Left colon (tissue), 2 donors: ENCODE results near the gene AFF4. TPM values are rescaled to one million over a fixed set of nuclear protein-coding genes. Genes with fewer than 3 reads are reported as not detected.

Experiments used
- ATAC-seq: fragments of 200-7000 bp; cut with Tn5 transposase; one replicate; pipeline ENCODE4 v1.9.1; 2020; ENCODE audit warnings: mild to moderate bottlenecking, moderate library complexity
- DNase-seq, 2 donors: peaks; one replicate each; pipeline ENCODE4 v3.0.0-alpha.2; 2020
- intact Hi-C, 2 donors: fragments of 100-400 bp; cut with DNase I in 1 of 2; cut with micrococcal nuclease in 1 of 2; formaldehyde crosslinking; loops; one replicate each; pipeline versions ENCODE4 v1.11.2 to v1.14.0; 2022; cut with DNase I, micrococcal nuclease
- total RNA-seq, 2 donors: library from RNA; stranded (reverse); fragmentation: NEBNext Ultra II Directional; extraction: Animal tissue kit (Norgen Biotek cat#: 25700); gene quantifications; one replicate each; pipeline ENCODE4 v1.2.1, GENCODE V29; 2021
- donor health status: DM: no; HTN: no; CAD: no.
- donor health status: DM: yes; HTN: yes; CAD: no.

AFF4 gene
- total RNA-seq, 2 donors from 2014 or later = 65.2 to 74.7 TPM

DNA sequence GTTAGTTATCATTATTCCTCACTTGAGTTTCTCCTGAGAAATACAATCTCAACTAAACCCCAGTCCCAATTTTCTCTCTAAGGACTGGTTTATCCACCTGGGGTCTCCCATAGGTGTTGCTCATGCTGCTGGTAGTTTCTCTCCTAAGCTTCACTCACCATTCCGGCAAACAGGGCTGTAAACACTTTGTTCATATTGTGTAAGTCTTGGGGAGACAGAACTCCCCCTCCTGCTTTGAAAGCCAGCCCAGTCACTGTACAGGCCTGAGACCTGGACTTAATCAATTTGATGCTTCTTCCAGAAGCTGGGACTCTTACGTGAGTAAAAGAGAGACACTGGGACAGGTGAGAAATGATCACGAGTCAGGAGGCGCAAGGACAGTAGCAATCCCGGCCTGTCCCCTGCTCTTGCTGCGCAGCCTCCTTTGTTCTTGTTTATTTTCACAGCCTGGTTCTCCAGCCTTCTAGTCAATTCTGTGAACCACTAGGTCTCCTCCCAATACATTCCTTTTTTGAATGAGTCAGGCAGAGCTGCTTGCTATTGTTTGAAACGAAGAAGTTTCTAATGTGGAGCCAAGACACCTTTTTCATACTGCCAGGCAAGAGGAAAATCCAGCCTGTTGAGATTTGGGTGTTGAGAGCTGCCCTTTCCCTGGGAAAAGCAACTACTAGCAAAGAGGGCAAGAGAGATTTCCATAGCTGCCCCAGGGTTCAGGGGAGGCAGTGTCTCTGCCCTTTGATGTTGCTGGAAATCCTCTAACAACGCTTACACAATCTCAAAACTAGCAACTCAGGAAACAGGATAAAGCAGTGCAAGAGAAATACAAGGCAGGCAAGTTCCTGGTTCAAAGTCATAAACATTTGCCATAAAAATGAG lies 123.8 kb downstream of the AFF4 start:
- DNase-seq (peak in 1 of 2 donors; percentile 39), ATAC-seq (peak; percentile 73)
- intact Hi-C loops = no loop called here

GRCh38 chr5:132838516-132839282 lies 124.7 kb downstream of the AFF4 start:
- peak; percentile 50 for ATAC-seq
- intact Hi-C loops = no loop called here

DNA sequence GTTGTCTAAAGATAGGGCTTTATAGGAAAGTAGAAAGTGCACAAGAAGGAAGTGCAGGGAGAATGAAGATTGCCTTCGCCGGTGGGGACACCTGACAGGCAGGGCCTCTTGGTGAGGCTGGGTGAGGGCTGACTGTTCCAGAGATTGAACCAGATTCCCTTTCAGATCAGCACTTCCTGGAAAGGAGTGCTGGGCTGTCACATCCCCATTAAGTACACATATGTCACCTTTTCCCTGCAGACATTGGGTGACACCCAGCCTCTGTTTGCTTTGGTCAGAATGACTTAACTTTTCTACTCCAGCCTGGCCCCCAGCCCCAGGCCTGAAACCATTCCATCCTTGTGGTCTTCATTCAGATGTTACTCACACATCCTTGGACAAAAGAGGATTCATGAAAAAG lies 125.6 kb downstream of the AFF4 start:
- ATAC-seq = peak; percentile 82
- peak; percentile 71 to 85 for DNase-seq
- intact Hi-C loops = no loop called here

More at GRCh38 chr5:132838516-132839282, 124.7 kb downstream of the AFF4 start:
- no peak for DNase-seq

DNA sequence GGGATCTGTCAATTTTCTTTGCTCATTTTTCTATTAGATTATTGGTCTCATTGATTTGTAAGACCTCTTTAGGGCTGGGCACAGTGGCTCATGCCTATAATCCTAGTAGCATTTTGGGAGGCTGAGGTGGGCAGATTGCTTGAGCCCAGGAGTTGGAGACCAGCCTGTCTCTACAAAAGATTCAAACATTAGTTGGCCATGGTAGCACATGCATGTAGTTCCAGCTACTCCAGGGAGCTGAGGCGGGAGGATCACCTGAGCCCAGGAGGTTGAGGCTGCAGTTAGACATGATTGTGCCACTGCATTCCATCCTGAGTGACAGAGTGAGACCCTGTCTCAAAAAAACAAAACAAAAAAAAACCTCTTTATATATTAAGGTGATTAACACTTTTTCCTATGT lies 126.6 kb downstream of the AFF4 start:
- intact Hi-C loops = no loop called here
- no peak for ATAC-seq
- no peak for DNase-seq

GRCh38 chr5:132834057-132834456 lies 129.4 kb downstream of the AFF4 start:
- ATAC-seq = no peak
- intact Hi-C loops = no loop called here
- no peak for DNase-seq

DNA sequence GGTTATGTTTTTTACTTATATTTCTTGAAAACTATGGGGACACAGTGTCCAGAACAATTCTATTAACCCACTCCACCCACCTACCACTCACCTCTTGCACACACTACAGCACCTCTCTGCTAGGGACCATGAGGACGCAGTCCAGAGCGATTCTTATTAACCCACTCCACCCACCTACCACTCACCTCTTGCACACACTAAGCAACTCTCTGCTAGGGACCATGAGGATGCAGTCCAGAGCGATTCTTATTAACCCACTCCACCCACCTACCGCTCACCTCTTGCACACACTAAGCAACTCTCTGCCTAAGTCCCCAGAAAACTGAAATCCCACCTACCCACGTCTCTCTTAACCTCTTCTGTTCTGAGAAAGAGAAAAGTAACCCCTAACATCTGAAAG lies 130.8 kb downstream of the AFF4 start:
- DNase-seq (no peak), ATAC-seq (no peak)
- intact Hi-C loops = no loop called here

DNA sequence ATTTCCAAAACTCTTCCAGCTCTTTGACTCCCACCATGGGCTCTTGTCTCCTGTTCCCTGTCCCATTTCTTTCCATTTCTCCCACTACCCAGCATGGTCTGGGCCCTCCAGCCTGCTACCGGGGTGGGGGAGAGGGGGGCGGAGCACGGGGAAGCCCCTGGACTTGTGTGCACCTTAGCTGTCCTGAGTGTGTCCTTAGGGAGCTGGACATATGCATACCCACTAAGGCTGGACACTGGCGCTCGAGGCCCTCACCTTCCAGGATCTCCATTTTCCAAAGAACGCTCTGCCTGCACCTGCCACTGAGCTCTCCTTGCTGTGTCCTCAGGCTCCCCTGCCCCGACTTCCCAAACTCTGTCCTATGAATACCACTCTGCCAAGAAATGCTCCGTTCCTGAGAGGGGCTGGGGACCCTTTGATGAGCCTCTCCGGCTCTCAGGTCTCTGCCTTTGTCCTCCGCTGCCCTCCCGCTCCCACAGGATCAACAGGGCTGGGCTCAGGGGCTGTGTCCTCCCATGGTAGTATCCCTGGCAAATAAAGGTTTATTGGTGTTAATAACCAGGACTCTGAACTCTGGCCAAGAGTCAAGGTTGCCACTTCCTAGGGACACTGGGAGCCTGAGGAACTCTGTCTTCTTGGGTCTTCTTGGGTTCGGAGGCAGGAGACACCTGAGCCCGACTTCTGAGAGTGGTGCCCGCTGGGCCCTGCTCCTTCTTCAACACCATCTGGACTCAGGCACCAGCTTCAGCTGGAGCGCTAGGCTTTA lies 132.2 kb downstream of the AFF4 start:
- peak; percentile 52 to 60 for DNase-seq
- ATAC-seq = peak; percentile 52
- intact Hi-C loops = no loop called here

GRCh38 chr5:132830436-132831094 lies 132.9 kb downstream of the AFF4 start, which contains the start of gene SHROOM1:
Gene SHROOM1 (minus strand): TSS chr5:132830647. CDS start chr5:132826140, 4,507 bp downstream.
- ATAC-seq (peak; percentile 74), DNase-seq (peak; percentile 82 to 84)
- intact Hi-C loops = no loop called here

- ATAC-seq (peak; percentile 76), DNase-seq (peak; percentile 79 to 89)
- intact Hi-C loops = loop anchor here (10.0 kb wide), 2 partner anchors 55 to 445 kb away; no protein-coding TSS in a partner anchor
Observed at GRCh38 chr5:132829742-132830435, 133.5 kb downstream of the AFF4 start.

DNA sequence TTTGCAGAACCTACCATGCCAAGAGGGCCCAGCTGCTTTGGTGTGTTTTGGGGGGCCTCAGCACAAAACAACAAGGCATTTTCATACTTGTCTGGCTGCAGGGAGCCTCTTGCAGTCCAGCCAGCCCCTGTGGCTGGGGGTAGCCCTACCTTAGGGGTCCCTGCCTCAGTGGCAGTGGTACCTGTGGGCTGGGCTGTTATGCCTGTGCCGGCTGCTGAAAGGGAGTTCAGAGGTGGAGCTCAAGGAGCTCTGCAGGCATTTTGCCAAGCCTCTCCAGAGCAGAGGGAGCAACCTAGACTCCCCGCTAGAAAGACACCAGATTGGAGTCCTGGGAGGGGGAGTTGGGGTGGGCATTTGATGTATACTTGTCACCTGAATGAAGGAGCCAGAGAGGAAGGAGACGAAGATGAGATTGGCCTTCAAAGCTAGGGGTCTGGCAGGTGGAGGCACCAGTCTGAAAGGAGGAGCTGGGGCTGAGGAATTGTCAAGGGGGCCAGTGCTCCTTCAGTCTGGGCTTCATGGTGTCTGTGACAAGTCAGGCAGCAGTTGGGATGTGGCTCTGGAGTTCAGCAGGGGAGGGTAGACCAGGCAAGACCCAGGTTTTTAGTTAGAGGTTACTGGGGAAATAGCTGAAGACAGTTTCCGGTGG lies 134.5 kb downstream of the AFF4 start:
- DNase-seq = peak in 1 of 2 donors; percentile 50
- intact Hi-C loops = loop anchor here (10.0 kb wide), 2 partner anchors 56 to 444 kb away; no protein-coding TSS in a partner anchor
- no peak for ATAC-seq

GRCh38 chr5:132827943-132828673 lies 135.3 kb downstream of the AFF4 start:
- no peak for DNase-seq
- ATAC-seq = no peak
- intact Hi-C loops = loop anchor here (10.0 kb wide), 2 partner anchors 57 to 443 kb away; no protein-coding TSS in a partner anchor

DNA sequence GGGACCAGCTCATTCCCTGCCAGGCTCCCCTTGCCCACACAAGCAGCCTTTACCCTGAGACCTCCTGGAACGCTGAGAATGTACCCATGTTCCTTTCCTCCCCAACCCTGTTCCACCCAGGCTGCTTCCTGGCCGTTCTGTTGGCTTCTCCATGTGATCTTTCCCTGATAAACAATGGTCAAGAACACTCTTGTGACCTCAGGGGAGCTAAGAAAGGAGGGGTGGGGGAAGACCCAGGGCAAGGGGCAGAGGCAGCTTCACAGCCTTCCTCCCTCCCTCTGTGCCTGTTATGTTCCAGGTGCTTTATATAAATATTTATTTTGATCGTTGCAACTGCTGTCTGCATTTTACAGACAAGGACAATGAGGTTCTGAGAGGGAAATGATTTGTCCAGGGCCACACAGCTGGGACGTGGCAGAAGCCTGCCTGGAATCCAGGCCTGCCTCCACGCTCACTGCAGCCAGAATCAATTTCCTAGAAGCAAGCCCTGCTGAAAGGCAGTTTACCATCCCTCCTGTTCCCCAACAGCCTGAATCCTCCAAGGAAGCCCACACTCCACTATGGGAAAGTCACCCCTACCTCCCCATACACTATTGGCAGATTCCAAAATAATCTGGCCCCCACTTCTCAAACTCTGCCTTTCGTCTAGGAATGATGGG lies 136.9 kb downstream of the AFF4 start:
- intact Hi-C loops = loop anchor here (10.0 kb wide), 2 partner anchors 58 to 442 kb away; no protein-coding TSS in a partner anchor

GRCh38 chr5:132825834-132826391 lies 137.5 kb downstream of the AFF4 start:
- DNase-seq (no peak), ATAC-seq (no peak)
- intact Hi-C loops = loop anchor here (10.0 kb wide), 2 partner anchors 59 to 441 kb away; no protein-coding TSS in a partner anchor

More for the DNA sequence above, 136.9 kb downstream of the AFF4 start:
- no peak for ATAC-seq
- no peak for DNase-seq
